ENCODE data around the gene NR1H4.

DNA sequence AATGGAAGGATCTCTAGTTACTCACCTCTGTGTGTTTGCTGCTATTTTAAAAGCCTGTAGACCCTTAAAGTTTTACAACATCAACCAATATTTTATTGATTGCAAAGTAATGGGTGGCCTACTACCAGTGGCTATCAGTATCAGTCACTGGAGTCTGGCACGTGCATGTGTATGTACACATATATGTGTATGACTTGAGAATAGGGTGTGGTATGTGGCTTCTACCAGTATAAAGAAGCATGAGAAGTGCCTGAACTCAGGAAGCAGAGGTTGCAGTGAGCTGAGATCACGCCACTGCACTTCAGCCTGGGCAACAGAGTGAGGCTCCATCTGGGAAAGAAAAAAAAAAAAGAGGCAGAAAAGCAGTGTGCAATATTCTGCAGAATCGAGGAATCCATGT, 54.4 kb downstream of the NR1H4 start:
- TF ChIP-seq SUZ12 (IDR thresholded peaks at IDR 0.05; ENCODE audit: extremely low read depth, insufficient read depth, insufficient read length): no peak
- no peak for TF ChIP-seq ZNF274 (IDR thresholded peaks at IDR 0.05; ENCODE audit: low read depth, low read length)
- TF ChIP-seq YY1 (IDR thresholded peaks at IDR 0.05; ENCODE audit: insufficient read depth, insufficient read length): no peak
